NCI-H1105 (cell line): ENCODE results near the gene SBF2.

Experiments
- DNase-seq: peaks from one replicate; lab custom pipeline; 2025; lab: John Stamatoyannopoulos, UW

Gene SBF2

GRCh38 chr11:10293423-10294289 is at the start of gene SBF2:
Gene SBF2 (minus strand): TSS chr11:10294219. CDS start chr11:10294069, 150 bp downstream.
- DNase-seq, result peak; percentile 84

- DNase-seq, result no peak
Measured at GRCh38 chr11:10338287-10338686, 44.3 kb upstream of the SBF2 start.

- no peak for DNase-seq
Measured at GRCh38 chr11:10333490-10333889, 39.5 kb upstream of the SBF2 start.

GRCh38 chr11:10331548-10332289 is 37.7 kb upstream of the SBF2 start:
- DNase-seq, result no peak

- no peak for DNase-seq
Measured at GRCh38 chr11:10329935-10330334, 35.9 kb upstream of the SBF2 start.

GRCh38 chr11:10329356-10329755 is 35.3 kb upstream of the SBF2 start:
- no peak for DNase-seq

GRCh38 chr11:10328314-10329098 is 34.5 kb upstream of the SBF2 start:
- no peak for DNase-seq

GRCh38 chr11:10327254-10327653 is 33.2 kb upstream of the SBF2 start:
- DNase-seq, result no peak

- DNase-seq, result no peak
Measured at GRCh38 chr11:10326012-10326964, 32.3 kb upstream of the SBF2 start.

- no peak for DNase-seq
Measured at GRCh38 chr11:10325277-10326011, 31.4 kb upstream of the SBF2 start.

- no peak for DNase-seq
Measured at GRCh38 chr11:10324474-10324873, 30.5 kb upstream of the SBF2 start.

- DNase-seq, result no peak
Measured at GRCh38 chr11:10323793-10324170, 29.8 kb upstream of the SBF2 start.

GRCh38 chr11:10322830-10323792 is 29.1 kb upstream of the SBF2 start:
- DNase-seq, result peak; percentile 33

- DNase-seq, result no peak
Measured at GRCh38 chr11:10322401-10322800, 28.4 kb upstream of the SBF2 start.

- DNase-seq, result no peak
Measured at GRCh38 chr11:10320736-10321465, 26.9 kb upstream of the SBF2 start.

GRCh38 chr11:10319702-10320558 is 25.9 kb upstream of the SBF2 start:
- DNase-seq, result no peak

GRCh38 chr11:10318527-10318802 is 24.4 kb upstream of the SBF2 start:
- peak; percentile 89 for DNase-seq
